HepG2 (cell line): Measurements from ENCODE around the gene NSMCE1. TPM values are rescaled to one million over a fixed set of nuclear protein-coding genes. Genes with fewer than 3 reads are reported as not detected.

Experiments
- NCOR1 ChIP-seq: fragments of 200-600 bp; sonication (generic); IDR thresholded peaks from 2 replicates; pipeline ENCODE4 v1.7.0; 2017; ENCODE audit warnings: antibody characterized with exemption, low read length, borderline replicate concordance
- SRF ChIP-seq: IDR thresholded peaks from 2 replicates; pipeline ENCODE4 v1.6.1; 2011; ENCODE audit warnings: mild to moderate bottlenecking, low read depth, low read length, moderate library complexity
- ZBTB33 ChIP-seq: sonication (generic); formaldehyde crosslinking; IDR thresholded peaks from 2 replicates; pipeline ENCODE4 v1.4.0; 2020; ENCODE audit warnings: missing genetic modification reagents
- ZNF556 ChIP-seq: sonication (generic); formaldehyde crosslinking; IDR thresholded peaks from 2 replicates; pipeline ENCODE4 v1.4.0; 2020; ENCODE audit warnings: mild to moderate bottlenecking, missing genetic modification reagents, borderline replicate concordance
- ZNF7 ChIP-seq: IDR thresholded peaks from 2 replicates; pipeline ENCODE4 v1.6.1; 2016; ENCODE audit warnings: missing biosample characterization, missing genetic modification reagents
- polyA plus RNA-seq, 8 experiments: library from polyadenylated mRNA; depleted of rRNA in 3 of 8; stranded (reverse) in 7 of 8; unstranded in 1 of 8; fragments of >200 nt; fragmentation: Illumina TruSeq in 4 of 8; extraction: Trizol in 4 of 8; gene quantifications; 2 replicates each; pipeline versions ENCODE4 v1.2.1 to v1.2.3, GENCODE V29; 2011 to 2016; ENCODE audit warnings: low read depth in 4 of 8, missing spikeins in 1 of 8, mixed read lengths in 1 of 8; ENCODE audit not compliant: insufficient read depth in 1 of 8
- total RNA-seq, 5 experiments: library from RNA; depleted of rRNA; stranded (reverse); fragments of >200 nt; fragmentation: Illumina TruSeq; extraction: Trizol; gene quantifications; 2 replicates each; pipeline ENCODE4 v1.2.3, GENCODE V29; 2016; ENCODE audit warnings: low read depth in 1 of 5
- TF ChIP-seq, protein P1 (sequence below): sonication (generic); formaldehyde crosslinking; IDR thresholded peaks from 2 replicates; pipeline ENCODE4 v1.4.0; 2020; ENCODE audit warnings: mild to moderate bottlenecking, missing genetic modification reagents
- TF ChIP-seq, protein P2 (sequence below): sonication (generic); formaldehyde crosslinking; IDR thresholded peaks from 2 replicates; pipeline ENCODE4 v1.9.0; 2021; ENCODE audit warnings: missing genetic modification reagents, borderline replicate concordance
- TF ChIP-seq, protein P3 (sequence below): sonication (generic); formaldehyde crosslinking; IDR thresholded peaks from 2 replicates; pipeline ENCODE4 v1.4.0; 2020; ENCODE audit warnings: missing genetic modification reagents, mild to moderate bottlenecking, borderline replicate concordance

Gene NSMCE1
- total and polyA plus RNA-seq, 2 of the 13 experiments (the other 11 are each of a cell fraction or from before 2014, with no cell fraction given) = 42.7 to 52.9 TPM

DNA sequence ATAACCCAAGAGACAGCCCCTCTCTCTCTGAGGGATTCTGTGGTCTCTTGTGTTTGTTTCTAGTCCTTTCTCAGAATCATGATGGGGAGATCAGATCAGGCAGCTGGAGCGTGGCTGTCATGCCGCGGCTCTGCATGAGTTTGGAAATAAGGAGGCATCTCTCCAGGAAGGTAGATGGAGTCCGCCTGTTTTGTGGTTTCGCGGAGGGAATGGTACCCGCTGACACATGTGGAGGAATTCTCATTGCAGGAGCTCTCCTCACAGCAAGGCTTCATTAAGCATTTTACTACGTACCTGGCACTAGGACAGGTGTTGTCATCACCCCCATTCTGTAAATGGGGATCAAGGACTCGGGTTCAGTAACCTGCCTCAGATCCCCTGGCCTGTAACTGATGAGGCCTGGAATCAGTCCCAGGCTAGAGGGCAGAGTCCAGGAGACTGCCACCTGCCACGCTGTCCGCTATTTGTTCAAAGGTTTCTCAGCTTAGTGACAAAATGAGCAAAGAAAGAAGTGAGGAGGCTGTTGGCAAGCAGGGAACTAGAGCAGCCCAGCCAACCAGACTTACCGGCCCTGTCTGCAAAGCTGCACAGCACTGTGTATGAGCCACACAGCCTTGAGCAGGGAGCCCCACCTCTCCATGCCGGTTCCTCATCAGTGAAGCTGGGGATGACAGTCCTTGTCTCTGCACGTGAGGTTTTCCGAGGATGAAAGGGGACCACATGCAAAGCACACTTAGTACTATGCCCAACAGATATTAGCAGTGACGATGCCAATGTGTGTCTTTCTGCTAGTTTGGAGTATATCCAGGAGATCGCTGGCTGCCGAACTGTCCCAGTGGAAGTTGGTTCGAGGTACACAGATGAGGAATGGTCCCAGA is 54.2 kb downstream of the NSMCE1 start (continued):
- TF ChIP-seq, protein P1, sequence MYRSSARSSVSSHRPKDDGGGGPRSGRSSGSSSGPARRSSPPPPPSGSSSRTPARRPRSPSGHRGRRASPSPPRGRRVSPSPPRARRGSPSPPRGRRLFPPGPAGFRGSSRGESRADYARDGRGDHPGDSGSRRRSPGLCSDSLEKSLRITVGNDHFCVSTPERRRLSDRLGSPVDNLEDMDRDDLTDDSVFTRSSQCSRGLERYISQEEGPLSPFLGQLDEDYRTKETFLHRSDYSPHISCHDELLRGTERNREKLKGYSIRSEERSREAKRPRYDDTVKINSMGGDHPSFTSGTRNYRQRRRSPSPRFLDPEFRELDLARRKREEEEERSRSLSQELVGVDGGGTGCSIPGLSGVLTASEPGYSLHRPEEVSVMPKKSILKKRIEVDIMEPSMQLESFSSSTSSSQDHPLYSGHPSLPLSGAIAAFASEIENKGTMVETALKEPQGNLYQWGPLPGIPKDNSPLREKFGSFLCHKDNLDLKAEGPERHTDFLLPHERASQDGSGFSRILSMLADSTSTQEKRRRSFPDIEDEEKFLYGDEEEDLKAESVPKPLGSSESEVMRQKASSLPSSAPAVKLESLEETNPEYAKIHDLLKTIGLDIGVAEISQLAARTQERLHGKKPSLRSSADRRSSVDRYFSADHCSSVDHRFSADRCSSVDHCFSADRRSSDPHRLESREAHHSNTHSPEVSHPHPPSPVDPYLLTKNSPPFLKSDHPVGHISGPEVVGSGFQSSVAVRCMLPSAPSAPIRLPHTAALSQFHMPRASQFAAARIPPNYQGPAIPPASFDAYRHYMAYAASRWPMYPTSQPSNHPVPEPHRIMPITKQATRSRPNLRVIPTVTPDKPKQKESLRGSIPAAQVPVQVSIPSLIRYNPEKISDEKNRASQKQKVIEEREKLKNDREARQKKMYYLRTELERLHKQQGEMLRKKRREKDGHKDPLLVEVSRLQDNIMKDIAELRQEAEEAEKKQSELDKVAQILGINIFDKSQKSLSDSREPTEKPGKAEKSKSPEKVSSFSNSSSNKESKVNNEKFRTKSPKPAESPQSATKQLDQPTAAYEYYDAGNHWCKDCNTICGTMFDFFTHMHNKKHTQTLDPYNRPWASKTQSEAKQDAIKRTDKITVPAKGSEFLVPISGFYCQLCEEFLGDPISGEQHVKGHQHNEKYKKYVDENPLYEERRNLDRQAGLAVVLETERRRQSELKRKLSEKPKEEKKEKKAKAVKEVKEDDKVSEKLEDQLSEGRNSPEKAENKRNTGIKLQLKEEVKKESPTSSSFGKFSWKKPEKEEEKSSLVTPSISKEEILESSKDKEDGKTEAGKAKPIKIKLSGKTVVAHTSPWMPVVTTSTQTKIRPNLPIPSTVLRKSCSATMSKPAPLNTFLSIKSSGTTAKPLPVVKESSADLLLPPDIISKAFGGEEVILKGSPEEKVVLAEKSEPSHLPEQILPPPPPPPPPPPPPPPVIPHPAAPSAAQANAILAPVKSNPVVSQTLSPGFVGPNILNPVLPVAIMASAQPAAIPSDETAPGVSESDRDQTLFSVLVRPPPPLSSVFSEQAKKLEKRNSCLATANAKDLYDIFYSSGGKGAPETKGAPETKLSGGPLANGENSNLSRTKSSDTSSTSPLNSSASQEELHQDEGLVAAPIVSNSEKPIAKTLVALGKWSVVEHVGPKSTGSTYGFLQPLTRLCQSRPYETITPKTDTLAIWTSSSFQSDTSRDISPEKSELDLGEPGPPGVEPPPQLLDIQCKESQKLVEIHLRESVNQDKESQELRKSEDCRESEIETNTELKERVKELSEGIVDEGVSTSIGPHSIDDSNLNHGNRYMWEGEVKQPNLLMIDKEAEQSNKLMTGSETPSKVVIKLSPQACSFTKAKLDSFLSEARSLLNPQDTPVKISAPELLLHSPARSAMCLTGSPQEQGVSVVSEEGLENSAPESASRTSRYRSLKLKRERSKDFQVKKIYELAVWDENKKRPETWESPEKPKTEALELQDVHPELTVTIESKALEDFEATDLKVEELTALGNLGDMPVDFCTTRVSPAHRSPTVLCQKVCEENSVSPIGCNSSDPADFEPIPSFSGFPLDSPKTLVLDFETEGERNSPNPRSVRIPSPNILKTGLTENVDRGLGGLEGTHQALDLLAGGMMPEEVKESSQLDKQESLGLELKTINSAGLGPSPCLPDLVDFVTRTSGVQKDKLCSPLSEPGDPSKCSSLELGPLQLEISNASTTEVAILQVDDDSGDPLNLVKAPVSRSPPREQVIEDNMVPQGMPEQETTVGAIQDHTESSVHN (CRISPR knock-in tag) = peak; percentile 78; the same call in 1 of the 2 replicates
- TF ChIP-seq ZNF556 (CRISPR knock-in tag) = peak; percentile 73; the same call in 1 of the 2 replicates
- no peak for TF ChIP-seq SRF
- 0 out of 2 replicates have a peak, but pooled peaks have one; percentile 40 for TF ChIP-seq NCOR1
- TF ChIP-seq ZNF7 (CRISPR knock-in tag) = no peak
- TF ChIP-seq, protein P2, sequence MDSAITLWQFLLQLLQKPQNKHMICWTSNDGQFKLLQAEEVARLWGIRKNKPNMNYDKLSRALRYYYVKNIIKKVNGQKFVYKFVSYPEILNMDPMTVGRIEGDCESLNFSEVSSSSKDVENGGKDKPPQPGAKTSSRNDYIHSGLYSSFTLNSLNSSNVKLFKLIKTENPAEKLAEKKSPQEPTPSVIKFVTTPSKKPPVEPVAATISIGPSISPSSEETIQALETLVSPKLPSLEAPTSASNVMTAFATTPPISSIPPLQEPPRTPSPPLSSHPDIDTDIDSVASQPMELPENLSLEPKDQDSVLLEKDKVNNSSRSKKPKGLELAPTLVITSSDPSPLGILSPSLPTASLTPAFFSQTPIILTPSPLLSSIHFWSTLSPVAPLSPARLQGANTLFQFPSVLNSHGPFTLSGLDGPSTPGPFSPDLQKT = no peak
- TF ChIP-seq ZBTB33 = peak; percentile 84
- TF ChIP-seq, protein P3, sequence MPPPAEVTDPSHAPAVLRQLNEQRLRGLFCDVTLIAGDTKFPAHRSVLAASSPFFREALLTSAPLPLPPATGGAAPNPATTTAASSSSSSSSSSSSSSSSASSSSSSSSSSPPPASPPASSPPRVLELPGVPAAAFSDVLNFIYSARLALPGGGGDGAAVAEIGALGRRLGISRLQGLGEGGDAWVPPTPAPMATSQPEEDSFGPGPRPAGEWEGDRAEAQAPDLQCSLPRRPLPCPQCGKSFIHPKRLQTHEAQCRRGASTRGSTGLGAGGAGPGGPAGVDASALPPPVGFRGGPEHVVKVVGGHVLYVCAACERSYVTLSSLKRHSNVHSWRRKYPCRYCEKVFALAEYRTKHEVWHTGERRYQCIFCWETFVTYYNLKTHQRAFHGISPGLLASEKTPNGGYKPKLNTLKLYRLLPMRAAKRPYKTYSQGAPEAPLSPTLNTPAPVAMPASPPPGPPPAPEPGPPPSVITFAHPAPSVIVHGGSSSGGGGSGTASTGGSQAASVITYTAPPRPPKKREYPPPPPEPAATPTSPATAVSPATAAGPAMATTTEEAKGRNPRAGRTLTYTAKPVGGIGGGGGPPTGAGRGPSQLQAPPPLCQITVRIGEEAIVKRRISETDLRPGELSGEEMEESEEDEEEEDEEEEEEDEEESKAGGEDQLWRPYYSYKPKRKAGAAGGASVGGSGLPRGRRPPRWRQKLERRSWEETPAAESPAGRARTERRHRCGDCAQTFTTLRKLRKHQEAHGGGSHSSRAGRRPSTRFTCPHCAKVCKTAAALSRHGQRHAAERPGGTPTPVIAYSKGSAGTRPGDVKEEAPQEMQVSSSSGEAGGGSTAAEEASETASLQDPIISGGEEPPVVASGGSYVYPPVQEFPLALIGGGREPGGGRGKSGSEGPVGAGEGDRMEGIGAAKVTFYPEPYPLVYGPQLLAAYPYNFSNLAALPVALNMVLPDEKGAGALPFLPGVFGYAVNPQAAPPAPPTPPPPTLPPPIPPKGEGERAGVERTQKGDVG (CRISPR knock-in tag) = peak; percentile 86; the same call in 1 of the 2 replicates
